ENCODE measurements around the gene GAGE10.
"Not testable (repeated sequence)": the region's sequence is repeated elsewhere in the genome, so short reads cannot be mapped to it uniquely, and the experiment has no call there.

The GAGE10 gene

DNA sequence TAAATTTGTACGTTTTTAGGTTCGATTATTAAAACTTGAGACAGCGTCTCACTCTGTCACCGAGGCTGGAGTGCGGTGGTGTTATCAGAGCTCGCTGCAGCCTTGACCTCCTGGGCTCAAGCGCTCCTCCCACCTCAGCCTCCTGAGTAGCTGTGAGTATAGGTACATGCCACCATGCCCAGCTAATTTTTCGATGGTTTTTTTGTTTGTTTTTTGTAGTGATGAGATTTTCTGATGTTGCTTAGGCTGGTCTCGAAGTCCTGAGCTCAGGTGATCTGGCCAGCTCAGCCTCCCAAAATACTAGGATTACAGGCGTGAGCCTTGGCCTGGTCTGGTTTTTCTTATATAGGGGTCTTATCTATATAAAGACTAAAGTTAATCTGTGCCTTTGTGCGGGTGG lies 27.0 kb downstream of the GAGE10 start:
- DNase-seq: not testable (repeated sequence)

- not testable (repeated sequence) for DNase-seq
These were observed 27.8 kb downstream of the GAGE10 start, which contains the start of gene GAGE13 for GRCh38 chrX:49331282-49331681. GAGE13 (plus strand) TSS chrX:49331582; CDS start chrX:49332738, 1,156 bp downstream.

DNA sequence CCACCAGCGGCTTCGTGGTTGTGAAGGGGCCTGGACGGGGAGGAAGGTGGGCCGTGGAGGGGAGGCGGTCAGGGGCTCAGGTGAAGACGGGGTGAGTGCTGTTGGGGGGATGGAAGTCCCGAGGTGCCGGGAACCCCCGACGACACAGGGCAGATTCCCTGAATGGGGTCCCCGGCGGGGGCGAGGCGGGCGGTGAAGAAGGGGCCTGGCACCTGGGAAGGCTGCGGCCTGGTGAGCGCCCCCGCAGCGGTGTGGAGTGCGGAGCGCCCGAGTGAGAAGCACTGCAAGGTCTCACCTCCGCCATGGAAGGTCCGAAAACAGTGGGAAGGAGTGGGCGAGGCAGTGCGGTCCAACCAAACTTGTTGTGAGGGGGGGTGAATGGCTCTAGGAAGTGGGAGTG lies 28.4 kb downstream of the GAGE10 start:
- DNase-seq: not testable (repeated sequence)

GRCh38 chrX:49341449-49341848 lies 38.0 kb downstream of the GAGE10 start:
- DNase-seq: not testable (repeated sequence)

DNA sequence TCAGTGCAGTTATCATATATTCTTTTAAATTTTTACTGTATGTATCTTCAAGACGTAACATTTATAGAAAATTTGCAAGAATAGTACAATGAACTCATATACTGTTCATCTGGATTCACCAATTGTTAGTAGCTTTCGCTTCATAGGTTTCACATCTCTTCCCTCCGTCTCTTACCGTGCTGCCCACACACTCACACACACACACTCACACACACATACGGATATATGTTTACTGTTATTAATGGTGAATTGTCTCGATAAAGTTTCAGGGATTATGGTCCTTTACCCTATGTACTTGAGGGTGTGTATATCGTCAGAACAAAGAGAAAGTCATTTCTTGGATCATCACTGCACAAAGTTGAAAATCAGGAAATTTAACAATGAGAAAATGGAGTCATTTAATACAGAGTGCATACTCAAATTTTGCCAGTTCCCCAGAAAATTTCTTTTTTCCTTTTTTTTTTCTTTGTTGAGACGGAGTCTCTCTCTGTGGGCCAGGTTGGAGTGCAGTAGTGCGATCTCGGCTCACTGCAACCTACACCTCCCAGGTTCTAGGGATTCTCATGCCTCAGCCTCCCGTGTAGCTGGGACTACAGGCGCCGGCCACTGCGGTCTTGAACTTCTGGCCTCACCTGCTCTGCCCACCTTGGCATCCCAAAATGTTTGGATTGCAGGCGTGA lies 41.2 kb downstream of the GAGE10 start:
- DNase-seq: not testable (repeated sequence)

DNA sequence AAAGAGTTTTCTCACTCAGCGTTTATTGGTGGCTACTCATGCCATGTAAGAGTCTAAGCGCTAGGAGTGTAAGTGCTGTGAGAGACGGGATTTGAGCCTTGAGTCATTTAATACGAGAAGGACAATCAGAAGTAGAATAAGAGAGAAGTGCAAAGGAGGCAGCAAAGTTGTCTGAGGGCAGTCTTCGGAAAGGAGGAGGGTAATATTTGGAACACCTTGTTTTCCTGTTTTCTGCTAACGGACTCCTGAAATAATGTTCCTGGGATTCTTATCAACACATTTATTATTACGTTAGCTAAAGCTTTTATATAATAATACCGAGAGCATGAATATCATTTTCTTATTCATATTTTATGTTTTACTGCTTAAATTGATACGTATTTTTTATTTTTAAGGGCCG lies 42.0 kb downstream of the GAGE10 start:
- not testable (repeated sequence) for DNase-seq

DNA sequence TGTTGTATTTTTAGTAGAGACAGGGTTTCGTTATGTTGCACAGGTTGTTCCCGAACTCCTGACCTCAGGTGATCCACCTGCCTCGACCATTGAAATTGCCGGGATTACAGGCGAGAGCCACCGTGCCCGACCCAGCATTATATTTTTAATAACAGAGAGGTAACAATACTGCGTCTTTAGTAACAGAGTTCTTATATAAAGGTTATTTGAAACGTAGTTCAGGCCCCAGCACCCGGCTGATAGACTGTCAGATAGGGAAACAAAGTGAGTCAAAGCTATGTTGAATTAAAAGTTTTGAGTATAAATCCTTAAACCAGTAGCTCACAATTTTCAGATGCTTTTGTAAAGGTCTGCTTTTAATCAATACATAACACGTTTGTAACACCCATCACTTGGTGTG lies 42.7 kb downstream of the GAGE10 start:
- not testable (repeated sequence) for DNase-seq

Measured in NCI-H2171 (cell line).